ENCODE measurements around the gene PTGIS. TPM values are rescaled to one million over a fixed set of nuclear protein-coding genes. Genes with fewer than 3 reads are reported as not detected.

PTGIS gene
- total RNA-seq, 2 donors from 2014 or later, result 14.1 to 20.9 TPM

GRCh38 chr20:49545572-49545971 is 22.4 kb downstream of the PTGIS start:
- no peak overlapping the region for H3K4me3 Mint-ChIP-seq
- Histone ChIP-seq H3K27ac (ENCODE audit: low read depth, low read length) (no peak overlapping the region), H3K9me3 (ENCODE audit: control insufficient read depth, low read length) (no peaks in the 10 kb centered on the region), H3K36me3 (ENCODE audit: control insufficient read depth, insufficient read depth, low read length) (no peaks in the 10 kb centered on the region), H3K4me1 (ENCODE audit: control insufficient read depth, insufficient read depth, low read length) (no peaks in the 10 kb centered on the region), H3K4me3 (ENCODE audit: low read length) (no peak overlapping the region), H3K27me3 (ENCODE audit: control insufficient read depth, insufficient read depth, low read length, poor library complexity, severe bottlenecking) (no peaks in the 10 kb centered on the region), H3K9ac (ENCODE audit: extremely low read depth, low read length, poor library complexity, severe bottlenecking) (no peak overlapping the region)
- H3K27ac Mint-ChIP-seq, result no peak overlapping the region
- H3K36me3 Mint-ChIP-seq (ENCODE audit: low read depth), result peaks cover 23% of the 10 kb centered on the region
- 88 to 92% methylated on average over 2 of the region's 2 CpGs for WGBS, 2 experiments (ENCODE audit: insufficient coverage in 1 of 2, insufficient read length in 1 of 2)
- no peaks in the 10 kb centered on the region for H3K27me3 Mint-ChIP-seq (ENCODE audit: insufficient read depth)
- TF ChIP-seq, protein P1, sequence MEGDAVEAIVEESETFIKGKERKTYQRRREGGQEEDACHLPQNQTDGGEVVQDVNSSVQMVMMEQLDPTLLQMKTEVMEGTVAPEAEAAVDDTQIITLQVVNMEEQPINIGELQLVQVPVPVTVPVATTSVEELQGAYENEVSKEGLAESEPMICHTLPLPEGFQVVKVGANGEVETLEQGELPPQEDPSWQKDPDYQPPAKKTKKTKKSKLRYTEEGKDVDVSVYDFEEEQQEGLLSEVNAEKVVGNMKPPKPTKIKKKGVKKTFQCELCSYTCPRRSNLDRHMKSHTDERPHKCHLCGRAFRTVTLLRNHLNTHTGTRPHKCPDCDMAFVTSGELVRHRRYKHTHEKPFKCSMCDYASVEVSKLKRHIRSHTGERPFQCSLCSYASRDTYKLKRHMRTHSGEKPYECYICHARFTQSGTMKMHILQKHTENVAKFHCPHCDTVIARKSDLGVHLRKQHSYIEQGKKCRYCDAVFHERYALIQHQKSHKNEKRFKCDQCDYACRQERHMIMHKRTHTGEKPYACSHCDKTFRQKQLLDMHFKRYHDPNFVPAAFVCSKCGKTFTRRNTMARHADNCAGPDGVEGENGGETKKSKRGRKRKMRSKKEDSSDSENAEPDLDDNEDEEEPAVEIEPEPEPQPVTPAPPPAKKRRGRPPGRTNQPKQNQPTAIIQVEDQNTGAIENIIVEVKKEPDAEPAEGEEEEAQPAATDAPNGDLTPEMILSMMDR (conservative IDR thresholded peaks at IDR 0.05), result peak; percentile 62
- peaks cover 6% of the 10 kb centered on the region for H3K9me3 Mint-ChIP-seq
- H3K4me1 Mint-ChIP-seq, result no peaks in the 10 kb centered on the region
- DNase-seq, result no peak

- Histone ChIP-seq H3K9me3 (ENCODE audit: control insufficient read depth, low read length) (no peaks in the 10 kb centered on the region), H3K27me3 (ENCODE audit: control insufficient read depth, insufficient read depth, low read length, poor library complexity, severe bottlenecking) (no peaks in the 10 kb centered on the region), H3K27ac (ENCODE audit: low read depth, low read length) (no peak overlapping the region), H3K9ac (ENCODE audit: extremely low read depth, low read length, poor library complexity, severe bottlenecking) (no peak overlapping the region), H3K4me3 (ENCODE audit: low read length) (no peak overlapping the region), H3K4me1 (ENCODE audit: control insufficient read depth, insufficient read depth, low read length) (no peaks in the 10 kb centered on the region), H3K36me3 (ENCODE audit: control insufficient read depth, insufficient read depth, low read length) (no peaks in the 10 kb centered on the region)
- H3K27ac Mint-ChIP-seq, result no peak overlapping the region
- H3K4me3 Mint-ChIP-seq, result no peak overlapping the region
- no peaks in the 10 kb centered on the region for H3K27me3 Mint-ChIP-seq (ENCODE audit: insufficient read depth)
- no peak for DNase-seq
- H3K36me3 Mint-ChIP-seq (ENCODE audit: low read depth), result peaks cover 31% of the 10 kb centered on the region
- H3K9me3 Mint-ChIP-seq, result peaks cover 6% of the 10 kb centered on the region
- no peaks in the 10 kb centered on the region for H3K4me1 Mint-ChIP-seq
- TF ChIP-seq, protein P1 (conservative IDR thresholded peaks at IDR 0.05), result no peak
- WGBS, 2 experiments (ENCODE audit: insufficient coverage in 1 of 2, insufficient read length in 1 of 2), result 95 to 96% methylated on average over 4 to 5 of the region's 5 CpGs
Observed at GRCh38 chr20:49544535-49544934, 23.4 kb downstream of the PTGIS start.

- no peak overlapping the region for H3K4me3 Mint-ChIP-seq
- H3K36me3 Mint-ChIP-seq (ENCODE audit: low read depth), result peaks cover 37% of the 10 kb centered on the region
- Histone ChIP-seq H3K4me1 (ENCODE audit: control insufficient read depth, insufficient read depth, low read length) (no peaks in the 10 kb centered on the region), H3K4me3 (ENCODE audit: low read length) (no peak overlapping the region), H3K27ac (ENCODE audit: low read depth, low read length) (no peak overlapping the region), H3K27me3 (ENCODE audit: control insufficient read depth, insufficient read depth, low read length, poor library complexity, severe bottlenecking) (no peaks in the 10 kb centered on the region), H3K9me3 (ENCODE audit: control insufficient read depth, low read length) (peaks cover 5% of the 10 kb centered on the region), H3K36me3 (ENCODE audit: control insufficient read depth, insufficient read depth, low read length) (no peaks in the 10 kb centered on the region), H3K9ac (ENCODE audit: extremely low read depth, low read length, poor library complexity, severe bottlenecking) (no peak overlapping the region)
- TF ChIP-seq, protein P1 (conservative IDR thresholded peaks at IDR 0.05), result no peak
- no peaks in the 10 kb centered on the region for H3K4me1 Mint-ChIP-seq
- 91 to 96% methylated on average over 9 to 10 of the region's 10 CpGs for WGBS, 2 experiments (ENCODE audit: insufficient coverage in 1 of 2, insufficient read length in 1 of 2)
- peaks cover 12% of the 10 kb centered on the region for H3K9me3 Mint-ChIP-seq
- no peak for DNase-seq
- no peak overlapping the region for H3K27ac Mint-ChIP-seq
- H3K27me3 Mint-ChIP-seq (ENCODE audit: insufficient read depth), result no peaks in the 10 kb centered on the region
Observed at GRCh38 chr20:49543858-49544437, 24.0 kb downstream of the PTGIS start.

Data from endodermal cell (in vitro differentiated cells).